T-helper 2 cell (primary cell): ENCODE data around the gene FZR1.

Experiments
- DNase-seq, 5 experiments: peaks; one replicate each; pipeline versions ENCODE4 v3.0.0 to v3.0.0-alpha.2; 2012 to 2022

FZR1 gene

GRCh38 chr19:3532154-3532786 lies 26.2 kb downstream of the FZR1 start:
- no peak for DNase-seq

- DNase-seq, result no peak
These were observed 26.9 kb downstream of the FZR1 start for GRCh38 chr19:3533033-3533432.

DNA sequence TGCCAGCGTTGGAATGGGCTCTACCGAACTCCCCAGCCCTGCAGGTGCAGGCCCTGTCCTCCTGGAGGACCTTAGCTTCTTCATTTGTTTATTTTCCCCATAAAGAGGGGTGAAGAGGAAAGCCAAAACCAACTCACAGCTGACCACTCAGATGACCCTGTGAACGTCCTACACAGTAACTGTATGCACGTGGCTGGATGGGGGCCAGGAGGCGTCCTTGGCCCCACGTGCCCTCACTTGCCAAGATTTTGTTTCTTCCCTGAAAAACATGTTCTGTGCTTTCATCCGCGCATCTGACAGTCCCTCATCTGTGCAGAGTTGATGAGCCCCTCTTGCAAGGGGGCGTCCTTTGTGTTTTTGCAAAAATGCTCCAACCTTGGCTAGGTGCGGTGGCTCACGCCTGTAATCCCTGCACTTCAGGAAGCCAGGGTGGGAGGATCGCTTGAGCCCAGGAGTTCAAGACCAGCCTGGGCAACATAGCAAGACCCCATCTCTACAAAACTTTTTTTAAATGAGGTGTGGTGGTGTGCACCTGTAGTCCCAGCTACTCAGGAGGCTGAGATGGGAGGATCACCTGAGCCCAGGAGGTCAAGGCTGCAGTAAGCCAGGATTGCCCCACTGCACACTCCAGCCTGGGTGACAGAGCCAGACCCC lies 27.6 kb downstream of the FZR1 start:
- no peak for DNase-seq

- no peak for DNase-seq
These were observed 28.5 kb downstream of the FZR1 start for GRCh38 chr19:3534375-3535234.

GRCh38 chr19:3535235-3535535 lies 29.1 kb downstream of the FZR1 start:
- DNase-seq, result no peak

- no peak for DNase-seq
These were observed 29.5 kb downstream of the FZR1 start for GRCh38 chr19:3535563-3535965.

- DNase-seq, result no peak
These were observed 29.9 kb downstream of the FZR1 start for GRCh38 chr19:3535981-3536380.

DNA sequence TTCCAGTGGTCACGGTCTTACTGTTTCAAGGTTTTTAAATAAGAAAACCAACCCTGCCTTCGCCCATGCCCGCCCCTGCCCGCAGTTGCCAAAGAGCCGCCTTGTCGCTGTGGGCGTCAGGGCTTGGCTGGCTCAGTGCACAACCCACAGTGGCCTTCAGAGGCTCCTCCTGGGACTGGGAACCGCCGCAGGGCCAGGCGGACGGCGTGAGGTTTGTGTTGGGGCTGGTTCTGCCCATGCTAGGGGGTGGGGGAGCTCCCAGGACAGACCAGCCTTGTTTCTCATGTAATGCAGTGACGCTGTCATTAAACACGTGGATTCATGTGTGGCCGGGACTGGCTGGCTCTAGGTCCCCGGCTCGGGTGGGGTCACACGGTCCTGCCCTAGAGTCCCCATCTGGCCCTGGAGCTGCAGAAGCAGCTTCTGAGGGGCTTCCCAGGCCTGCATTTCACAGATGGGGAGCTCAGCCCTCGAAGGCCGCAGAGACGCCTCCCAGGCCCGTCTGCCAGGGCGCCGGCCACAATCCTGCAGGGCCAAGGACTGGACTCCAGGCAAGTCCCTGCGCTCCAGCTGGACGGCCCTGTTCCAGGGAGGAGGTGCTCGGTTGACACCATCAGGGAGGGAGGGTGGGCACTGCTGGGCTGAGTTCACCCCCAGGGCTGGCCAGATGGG lies 30.5 kb downstream of the FZR1 start:
- DNase-seq, result no peak

GRCh38 chr19:3537101-3537437 lies 31.0 kb downstream of the FZR1 start:
- DNase-seq, result no peak

DNA sequence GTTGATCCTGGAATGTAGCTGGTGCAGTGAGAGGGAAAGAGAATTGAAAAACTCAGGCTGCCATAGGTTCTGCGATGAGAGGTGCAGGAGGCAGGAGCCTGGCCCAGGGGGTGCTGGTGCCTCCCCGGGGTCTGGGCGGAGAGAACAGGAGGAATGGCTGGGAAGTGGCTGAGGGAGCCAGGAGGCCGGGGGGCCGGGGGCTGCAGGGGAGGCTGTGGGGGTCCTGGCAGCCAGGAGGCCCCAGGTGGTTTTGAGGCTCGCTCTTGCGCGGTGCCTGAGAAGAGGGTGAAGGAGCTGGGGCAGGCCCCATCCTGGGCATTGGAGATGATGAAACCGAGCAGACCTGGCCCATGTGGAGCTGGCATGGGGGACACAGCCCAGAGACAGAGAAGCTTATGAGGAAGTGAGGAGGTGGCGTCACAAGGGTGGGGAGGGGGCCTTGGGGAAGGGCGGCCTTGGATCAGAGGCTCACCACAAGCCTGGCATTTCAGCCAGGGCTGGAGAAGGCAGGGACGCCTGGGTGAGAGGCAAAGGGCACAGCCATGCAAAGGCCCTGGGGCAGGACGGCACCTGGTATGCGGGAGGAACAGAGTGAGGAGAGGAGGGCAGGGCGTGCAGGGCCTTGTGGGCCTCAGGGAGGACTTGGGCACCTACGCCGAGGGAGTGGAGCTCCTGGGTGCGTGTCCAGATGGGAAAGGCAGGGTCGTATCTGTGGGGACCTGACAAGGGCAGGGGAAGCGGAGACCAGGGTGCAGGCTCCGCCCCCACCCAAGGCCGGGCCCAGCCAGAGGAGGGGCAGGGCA lies 31.5 kb downstream of the FZR1 start:
- DNase-seq, result no peak

DNA sequence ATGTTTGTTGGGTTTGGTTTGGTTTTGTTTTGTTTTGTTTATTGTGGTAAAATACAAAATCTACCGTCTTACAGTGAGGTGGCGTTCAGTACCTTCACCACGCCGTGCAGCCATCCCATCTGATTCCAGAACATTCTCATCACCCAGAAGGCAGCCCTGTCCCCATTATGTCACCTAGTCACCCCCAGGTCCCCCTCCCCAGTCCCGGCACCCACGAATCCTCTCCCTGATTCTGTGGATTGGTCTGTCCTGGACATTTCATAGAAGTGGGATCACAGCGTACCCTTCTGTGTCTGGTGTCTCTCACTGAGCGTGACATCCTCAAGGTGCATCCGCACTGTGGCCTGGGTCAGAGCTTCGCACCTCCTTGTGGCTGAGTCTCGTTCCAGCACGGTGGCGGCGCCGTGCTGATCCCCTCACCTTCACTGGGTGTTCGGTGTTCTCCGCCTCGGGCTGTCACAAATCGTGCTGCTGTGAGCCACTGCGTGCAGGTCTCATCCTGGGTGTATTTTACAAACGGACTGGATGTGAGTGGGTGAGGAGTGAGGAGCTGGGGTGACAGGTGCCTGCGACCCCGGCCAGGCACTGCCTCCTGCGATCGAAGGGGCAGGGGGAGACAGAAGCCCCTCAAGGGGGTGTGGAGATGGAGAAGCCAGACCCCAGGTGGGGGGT lies 32.3 kb downstream of the FZR1 start:
- no peak for DNase-seq

- DNase-seq, result no peak
These were observed 33.0 kb downstream of the FZR1 start, which contains the start of gene TEKTIP1 for GRCh38 chr19:3538965-3539755. Gene TEKTIP1 (plus strand): TSS chr19:3539174. CDS start chr19:3539178, 4 bp downstream.

DNA sequence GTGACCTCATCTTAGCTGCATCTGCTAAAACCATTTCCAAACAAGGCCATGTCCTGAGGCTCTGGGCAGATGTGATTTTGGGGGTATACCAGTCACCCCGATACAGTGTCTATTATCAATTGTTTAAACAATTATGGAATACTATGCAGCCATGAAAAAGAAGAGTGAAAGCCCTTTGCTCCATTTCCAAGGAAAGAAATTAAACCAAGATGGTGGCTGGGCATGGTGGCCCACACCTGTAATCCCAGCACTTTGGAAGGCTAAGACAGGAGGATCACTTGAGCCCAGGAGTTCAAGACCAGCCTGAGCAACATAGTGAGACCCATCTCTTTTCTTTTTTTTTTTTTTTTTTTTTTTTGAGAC lies 33.6 kb downstream of the FZR1 start:
- DNase-seq, result no peak

GRCh38 chr19:3543150-3544057 lies 37.3 kb downstream of the FZR1 start:
- DNase-seq, result no peak

DNA sequence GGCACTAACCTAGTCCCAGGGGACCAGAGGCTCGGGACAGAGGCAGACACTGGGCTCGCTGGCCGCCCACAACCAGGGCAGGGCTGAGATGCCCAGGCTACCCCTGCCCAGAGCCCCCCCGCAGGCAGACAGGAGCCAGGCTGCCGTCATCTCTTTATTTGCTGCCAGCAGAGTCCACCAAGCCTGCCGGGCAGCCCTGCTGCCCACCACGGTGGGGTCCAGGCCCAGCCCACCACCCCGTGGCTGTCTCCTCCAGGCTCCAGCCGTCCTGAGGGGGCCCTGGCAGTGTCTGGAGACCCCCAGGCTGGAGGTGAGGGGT lies 37.9 kb downstream of the FZR1 start:
- no peak for DNase-seq

DNA sequence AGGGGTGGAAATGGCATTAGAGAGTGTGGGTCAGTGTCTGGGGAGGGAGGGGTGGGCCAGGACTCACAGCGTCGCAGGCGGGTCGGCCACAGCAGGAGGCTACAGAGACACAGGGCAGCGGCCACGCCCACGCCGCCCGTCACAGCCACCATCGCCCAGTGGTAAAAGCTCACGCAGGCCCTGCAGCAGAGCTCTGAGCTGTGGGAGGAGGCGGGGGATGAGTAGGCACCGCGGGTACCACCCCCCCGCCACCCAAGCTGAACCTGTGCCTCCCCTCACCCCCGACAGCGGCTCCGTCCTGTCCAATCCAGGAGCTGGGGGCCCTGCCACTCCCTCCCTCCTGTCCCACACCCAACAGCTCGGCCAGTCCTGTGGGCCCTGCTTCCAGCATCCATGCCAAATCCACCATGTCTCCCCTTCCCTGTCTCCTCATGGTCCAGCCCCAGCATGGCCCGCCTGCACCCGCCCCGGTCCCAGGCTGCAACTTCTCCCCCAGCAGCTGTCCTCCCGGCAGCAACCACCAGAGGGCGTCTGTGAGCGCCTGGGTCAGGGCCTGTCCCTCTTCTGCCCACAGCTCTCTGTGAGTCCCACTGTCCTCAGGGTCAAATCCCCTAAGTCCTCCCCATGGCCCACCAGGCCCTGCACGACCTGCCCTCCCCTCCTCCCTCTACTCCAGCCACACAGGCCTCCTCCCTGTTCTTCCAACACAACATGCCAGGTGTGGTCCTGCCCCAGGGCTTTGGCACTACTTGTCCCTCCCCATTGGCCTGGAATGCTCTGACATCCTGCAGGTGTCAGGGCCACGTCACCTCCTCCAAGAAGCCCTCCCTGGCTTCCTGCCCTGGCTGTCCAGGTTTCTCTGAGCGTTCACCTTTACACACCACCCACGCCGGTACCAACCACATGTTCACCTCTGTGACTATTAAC lies 38.9 kb downstream of the FZR1 start:
- DNase-seq, result peak; percentile 48 to 74 (median 67)

- DNase-seq, result no peak
These were observed 39.5 kb downstream of the FZR1 start for GRCh38 chr19:3545669-3546034.

DNA sequence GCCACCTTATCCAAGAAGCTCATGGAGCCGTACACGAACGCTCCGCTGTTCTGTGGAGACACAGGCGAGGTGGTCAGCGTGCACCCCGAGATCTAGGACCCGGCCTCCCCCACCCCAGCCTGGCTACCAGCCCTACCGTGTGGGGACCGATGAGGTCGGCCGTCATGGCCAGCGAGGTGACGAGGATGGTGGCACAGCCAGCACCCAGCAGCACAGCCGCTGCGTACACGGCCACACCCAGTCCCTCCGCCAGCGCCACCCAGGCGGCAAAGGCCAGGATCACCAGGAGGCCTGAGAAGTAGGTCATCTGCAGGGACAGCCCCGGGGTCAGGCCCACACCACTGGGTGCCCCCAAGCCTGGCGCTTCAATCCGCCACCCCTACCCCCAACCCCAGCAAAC lies 40.0 kb downstream of the FZR1 start:
- no peak for DNase-seq

DNA sequence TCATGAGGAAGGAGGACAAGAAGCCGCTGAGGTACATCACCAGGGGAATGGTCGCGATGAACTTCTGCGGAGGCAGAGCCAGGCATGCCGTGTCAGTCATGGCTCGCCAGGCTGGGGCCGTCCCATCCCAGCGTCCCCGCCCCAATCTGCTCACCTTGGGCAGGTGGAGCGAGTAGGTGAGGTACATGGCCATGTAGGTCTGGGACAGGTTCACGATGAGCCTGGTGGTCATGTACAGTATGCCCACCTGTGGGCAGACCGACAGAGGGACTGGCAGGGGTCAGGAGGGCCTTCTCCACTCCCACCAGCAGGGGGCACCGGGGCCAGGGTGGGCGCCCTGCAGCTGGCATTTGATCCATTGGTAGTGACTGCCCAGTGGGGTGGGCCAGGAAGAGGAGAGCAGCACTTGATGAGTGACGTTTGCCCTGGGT lies 41.2 kb downstream of the FZR1 start:
- DNase-seq, result peak in 1 of 5 experiments; percentile 27
